ENCODE measurements around the gene UBXN7.

UBXN7 gene, protein sequence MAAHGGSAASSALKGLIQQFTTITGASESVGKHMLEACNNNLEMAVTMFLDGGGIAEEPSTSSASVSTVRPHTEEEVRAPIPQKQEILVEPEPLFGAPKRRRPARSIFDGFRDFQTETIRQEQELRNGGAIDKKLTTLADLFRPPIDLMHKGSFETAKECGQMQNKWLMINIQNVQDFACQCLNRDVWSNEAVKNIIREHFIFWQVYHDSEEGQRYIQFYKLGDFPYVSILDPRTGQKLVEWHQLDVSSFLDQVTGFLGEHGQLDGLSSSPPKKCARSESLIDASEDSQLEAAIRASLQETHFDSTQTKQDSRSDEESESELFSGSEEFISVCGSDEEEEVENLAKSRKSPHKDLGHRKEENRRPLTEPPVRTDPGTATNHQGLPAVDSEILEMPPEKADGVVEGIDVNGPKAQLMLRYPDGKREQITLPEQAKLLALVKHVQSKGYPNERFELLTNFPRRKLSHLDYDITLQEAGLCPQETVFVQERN

DNA sequence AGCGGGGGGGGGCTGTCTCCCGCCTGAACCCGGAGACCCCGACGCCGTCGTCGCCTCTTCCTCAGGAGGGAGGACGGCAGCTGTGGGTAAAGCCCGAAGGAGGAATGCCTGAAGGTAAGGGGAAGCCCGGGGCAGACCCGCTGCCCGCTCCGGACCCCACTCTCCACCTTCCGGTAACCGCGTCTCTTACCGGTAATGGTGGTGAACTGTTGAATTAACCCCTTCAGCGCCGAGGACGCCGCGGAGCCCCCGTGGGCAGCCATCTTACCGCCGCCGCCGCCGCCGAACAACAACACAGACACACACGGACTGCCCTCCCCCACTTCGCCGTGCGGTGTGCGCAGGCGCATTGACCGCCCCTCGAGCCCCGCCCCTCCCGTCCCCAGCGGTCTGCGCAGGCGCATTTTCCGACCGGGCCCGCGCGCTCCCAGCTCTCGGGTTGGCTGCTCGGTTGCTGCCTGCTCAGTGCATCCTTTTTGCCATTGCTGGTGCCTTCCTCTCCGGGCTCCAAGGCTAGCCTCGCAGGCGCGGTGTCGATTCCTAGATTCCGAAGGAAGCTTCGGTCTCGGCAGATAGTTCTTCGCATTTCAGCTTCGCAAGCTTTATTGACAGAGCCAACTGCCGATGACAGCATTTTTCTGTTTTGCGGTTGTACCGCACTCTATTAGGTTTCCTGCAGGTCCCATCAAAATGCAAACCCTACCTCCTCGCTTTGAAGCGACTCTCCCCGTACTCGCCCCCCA, at the start of gene UBXN7:
TSS of gene UBXN7 (minus strand) at position 291 of the 743 bp plus-strand sequence. CDS start at position 263, 28 bp downstream.
- ChIA-PET CTCF (interaction anchor here (0.6 kb wide), 2 partner anchors 68 to 859 kb away, joined by 3 read pairs; no protein-coding TSS in a partner anchor), POLR2A (interaction anchor here (0.6 to 1.3 kb wide), 9 partner anchors 9 to 148 kb away, joined by 3 to 9 read pairs (median 4); partner anchors contain the start of genes DYNLT2B and RNF168)
- TF ChIP-seq, protein P1, sequence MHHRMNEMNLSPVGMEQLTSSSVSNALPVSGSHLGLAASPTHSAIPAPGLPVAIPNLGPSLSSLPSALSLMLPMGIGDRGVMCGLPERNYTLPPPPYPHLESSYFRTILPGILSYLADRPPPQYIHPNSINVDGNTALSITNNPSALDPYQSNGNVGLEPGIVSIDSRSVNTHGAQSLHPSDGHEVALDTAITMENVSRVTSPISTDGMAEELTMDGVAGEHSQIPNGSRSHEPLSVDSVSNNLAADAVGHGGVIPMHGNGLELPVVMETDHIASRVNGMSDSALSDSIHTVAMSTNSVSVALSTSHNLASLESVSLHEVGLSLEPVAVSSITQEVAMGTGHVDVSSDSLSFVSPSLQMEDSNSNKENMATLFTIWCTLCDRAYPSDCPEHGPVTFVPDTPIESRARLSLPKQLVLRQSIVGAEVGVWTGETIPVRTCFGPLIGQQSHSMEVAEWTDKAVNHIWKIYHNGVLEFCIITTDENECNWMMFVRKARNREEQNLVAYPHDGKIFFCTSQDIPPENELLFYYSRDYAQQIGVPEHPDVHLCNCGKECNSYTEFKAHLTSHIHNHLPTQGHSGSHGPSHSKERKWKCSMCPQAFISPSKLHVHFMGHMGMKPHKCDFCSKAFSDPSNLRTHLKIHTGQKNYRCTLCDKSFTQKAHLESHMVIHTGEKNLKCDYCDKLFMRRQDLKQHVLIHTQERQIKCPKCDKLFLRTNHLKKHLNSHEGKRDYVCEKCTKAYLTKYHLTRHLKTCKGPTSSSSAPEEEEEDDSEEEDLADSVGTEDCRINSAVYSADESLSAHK (tag by site-specific recombination; IDR thresholded peaks at IDR 0.05): no peak
- TF ChIP-seq GLI4 (tag by site-specific recombination; IDR thresholded peaks at IDR 0.05): peak; percentile 45; the same call in 1 of the 2 replicates
- TF ChIP-seq GLIS1 (tag by site-specific recombination; IDR thresholded peaks at IDR 0.05): peak; percentile 49; the same call in 1 of the 2 replicates
- TF ChIP-seq ZNF2 (tag by site-specific recombination; IDR thresholded peaks at IDR 0.05): peak; percentile 51; the same call in 1 of the 2 replicates
- no peak for TF ChIP-seq KLF16 (tag by site-specific recombination; IDR thresholded peaks at IDR 0.05)
- no peak for TF ChIP-seq ZNF175 (tag by site-specific recombination; IDR thresholded peaks at IDR 0.05)
- TF ChIP-seq, protein P2, sequence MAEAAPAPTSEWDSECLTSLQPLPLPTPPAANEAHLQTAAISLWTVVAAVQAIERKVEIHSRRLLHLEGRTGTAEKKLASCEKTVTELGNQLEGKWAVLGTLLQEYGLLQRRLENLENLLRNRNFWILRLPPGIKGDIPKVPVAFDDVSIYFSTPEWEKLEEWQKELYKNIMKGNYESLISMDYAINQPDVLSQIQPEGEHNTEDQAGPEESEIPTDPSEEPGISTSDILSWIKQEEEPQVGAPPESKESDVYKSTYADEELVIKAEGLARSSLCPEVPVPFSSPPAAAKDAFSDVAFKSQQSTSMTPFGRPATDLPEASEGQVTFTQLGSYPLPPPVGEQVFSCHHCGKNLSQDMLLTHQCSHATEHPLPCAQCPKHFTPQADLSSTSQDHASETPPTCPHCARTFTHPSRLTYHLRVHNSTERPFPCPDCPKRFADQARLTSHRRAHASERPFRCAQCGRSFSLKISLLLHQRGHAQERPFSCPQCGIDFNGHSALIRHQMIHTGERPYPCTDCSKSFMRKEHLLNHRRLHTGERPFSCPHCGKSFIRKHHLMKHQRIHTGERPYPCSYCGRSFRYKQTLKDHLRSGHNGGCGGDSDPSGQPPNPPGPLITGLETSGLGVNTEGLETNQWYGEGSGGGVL (tag by site-specific recombination; IDR thresholded peaks at IDR 0.05): no peak; the same call in 1 of the 2 replicates
- TF ChIP-seq, protein P3, sequence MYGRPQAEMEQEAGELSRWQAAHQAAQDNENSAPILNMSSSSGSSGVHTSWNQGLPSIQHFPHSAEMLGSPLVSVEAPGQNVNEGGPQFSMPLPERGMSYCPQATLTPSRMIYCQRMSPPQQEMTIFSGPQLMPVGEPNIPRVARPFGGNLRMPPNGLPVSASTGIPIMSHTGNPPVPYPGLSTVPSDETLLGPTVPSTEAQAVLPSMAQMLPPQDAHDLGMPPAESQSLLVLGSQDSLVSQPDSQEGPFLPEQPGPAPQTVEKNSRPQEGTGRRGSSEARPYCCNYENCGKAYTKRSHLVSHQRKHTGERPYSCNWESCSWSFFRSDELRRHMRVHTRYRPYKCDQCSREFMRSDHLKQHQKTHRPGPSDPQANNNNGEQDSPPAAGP (tag by site-specific recombination; IDR thresholded peaks at IDR 0.05): peak; percentile 76; the same call in 1 of the 2 replicates
- TF ChIP-seq WT1 (tag by site-specific recombination; IDR thresholded peaks at IDR 0.05): no peak
- TF ChIP-seq, protein P4, sequence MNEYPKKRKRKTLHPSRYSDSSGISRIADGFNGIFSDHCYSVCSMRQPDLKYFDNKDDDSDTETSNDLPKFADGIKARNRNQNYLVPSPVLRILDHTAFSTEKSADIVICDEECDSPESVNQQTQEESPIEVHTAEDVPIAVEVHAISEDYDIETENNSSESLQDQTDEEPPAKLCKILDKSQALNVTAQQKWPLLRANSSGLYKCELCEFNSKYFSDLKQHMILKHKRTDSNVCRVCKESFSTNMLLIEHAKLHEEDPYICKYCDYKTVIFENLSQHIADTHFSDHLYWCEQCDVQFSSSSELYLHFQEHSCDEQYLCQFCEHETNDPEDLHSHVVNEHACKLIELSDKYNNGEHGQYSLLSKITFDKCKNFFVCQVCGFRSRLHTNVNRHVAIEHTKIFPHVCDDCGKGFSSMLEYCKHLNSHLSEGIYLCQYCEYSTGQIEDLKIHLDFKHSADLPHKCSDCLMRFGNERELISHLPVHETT (tag by site-specific recombination; IDR thresholded peaks at IDR 0.05): peak; percentile 61; the same call in 1 of the 2 replicates
- peak; percentile 51 for TF ChIP-seq ZNF600 (tag by site-specific recombination; IDR thresholded peaks at IDR 0.05)
- TF ChIP-seq ZNF366 (tag by site-specific recombination; conservative IDR thresholded peaks at IDR 0.05): peak; percentile 25; the same call in 1 of the 2 replicates
- TF ChIP-seq ZNF433 (tag by site-specific recombination; IDR thresholded peaks at IDR 0.05; ENCODE audit: low read depth): no peak
- peak; percentile 79 for TF ChIP-seq ZNF341 (tag by site-specific recombination; IDR thresholded peaks at IDR 0.05; ENCODE audit: low read depth)
- TF ChIP-seq ZNF610 (tag by site-specific recombination; IDR thresholded peaks at IDR 0.05; ENCODE audit: borderline replicate concordance): no peak
- TF ChIP-seq ZNF133 (tag by site-specific recombination; IDR thresholded peaks at IDR 0.05): no peak
- TF ChIP-seq ZNF311 (tag by site-specific recombination; IDR thresholded peaks at IDR 0.05; ENCODE audit: borderline replicate concordance): no peak
- peak; percentile 96 for TF ChIP-seq ZEB2 (tag by site-specific recombination; IDR thresholded peaks at IDR 0.05)
- no peak for TF ChIP-seq ZNF768 (tag by site-specific recombination; IDR thresholded peaks at IDR 0.05)
- TF ChIP-seq ZFP37 (tag by site-specific recombination; IDR thresholded peaks at IDR 0.05): peak; percentile 59; the same call in 1 of the 2 replicates
- TF ChIP-seq KLF10 (tag by site-specific recombination; IDR thresholded peaks at IDR 0.05): no peak
- TF ChIP-seq ZNF791 (tag by site-specific recombination; IDR thresholded peaks at IDR 0.05): no peak
- TF ChIP-seq, protein P5, sequence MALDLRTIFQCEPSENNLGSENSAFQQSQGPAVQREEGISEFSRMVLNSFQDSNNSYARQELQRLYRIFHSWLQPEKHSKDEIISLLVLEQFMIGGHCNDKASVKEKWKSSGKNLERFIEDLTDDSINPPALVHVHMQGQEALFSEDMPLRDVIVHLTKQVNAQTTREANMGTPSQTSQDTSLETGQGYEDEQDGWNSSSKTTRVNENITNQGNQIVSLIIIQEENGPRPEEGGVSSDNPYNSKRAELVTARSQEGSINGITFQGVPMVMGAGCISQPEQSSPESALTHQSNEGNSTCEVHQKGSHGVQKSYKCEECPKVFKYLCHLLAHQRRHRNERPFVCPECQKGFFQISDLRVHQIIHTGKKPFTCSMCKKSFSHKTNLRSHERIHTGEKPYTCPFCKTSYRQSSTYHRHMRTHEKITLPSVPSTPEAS (tag by site-specific recombination; IDR thresholded peaks at IDR 0.05): no peak
- 0 out of 2 replicates have a peak, but pooled peaks have one; percentile 26 for TF ChIP-seq ZNF596 (tag by site-specific recombination; IDR thresholded peaks at IDR 0.05)
- no peak for TF ChIP-seq ZNF626 (tag by site-specific recombination; IDR thresholded peaks at IDR 0.05)
- no peak for TF ChIP-seq ZNF544 (tag by site-specific recombination; IDR thresholded peaks at IDR 0.05)

More for the DNA sequence above, at the start of gene UBXN7:
- Histone ChIP-seq H3K27ac (ENCODE audit: extremely low read depth, low read depth, low read length) (peak within 1 kb of the TSS; percentile 85), H3K4me1 (ENCODE audit: control insufficient read depth, insufficient read depth, low read length) (no peaks in the 10 kb centered on the region; the same call in 1 of the 2 replicates), H3K36me3 (ENCODE audit: control insufficient read depth in 2 of 2, insufficient read depth in 1 of 2, low read length in 2 of 2) (peaks cover 3 to 8% of the 10 kb centered on the region in 2 experiments; a peak in 2 of 3 replicates), H3K4me3 (ENCODE audit: low read depth, low read length) (peak within 1 kb of the TSS; percentile 99), H3K9me3 (ENCODE audit: control insufficient read depth, insufficient read depth, low read depth, low read length) (no peaks in the 10 kb centered on the region)

All from HEK293 (cell line).